Gastroesophageal sphincter (tissue), 3 donors: ENCODE results near the gene CACNA2D3.

ENCODE experiments used
- POLR2A ChIP-seq, 2 donors: fragments of 450-650 bp; IDR thresholded peaks; one replicate each; pipeline ENCODE4 v1.6.1; 2017; ENCODE audit warnings: antibody characterized with exemption in 2 of 2, mild to moderate bottlenecking in 2 of 2, moderate library complexity in 1 of 2
- TF ChIP-seq, protein P1 (sequence below), 4 experiments: fragments of 200-600 bp in 2 of 4; fragments of 450-650 bp in 2 of 4; sonication (generic) in 1 of 4; IDR thresholded peaks; one replicate each; pipeline ENCODE4 v1.5.1; 2017 to 2019; ENCODE audit warnings: antibody characterized with exemption in 4 of 4, mild to moderate bottlenecking in 2 of 4, moderate library complexity in 2 of 4

DNA sequence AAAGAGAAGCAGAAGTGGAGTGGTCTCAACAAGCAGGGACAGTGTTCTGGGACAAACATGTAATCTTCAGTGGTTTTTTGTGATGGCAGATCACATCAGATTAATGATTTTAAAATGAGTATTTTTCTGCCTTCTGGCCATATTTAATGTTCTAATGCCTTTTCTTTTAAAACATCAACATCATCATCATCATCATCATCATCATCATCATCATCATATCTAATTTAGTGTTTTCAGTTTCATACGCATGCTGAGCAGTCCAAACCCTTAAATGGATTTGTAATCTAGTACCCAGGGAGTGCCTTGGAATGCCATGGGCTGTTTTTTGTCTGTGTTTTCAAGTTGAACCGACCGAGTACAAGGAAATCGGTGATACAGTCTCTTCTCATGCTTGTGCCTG is 68.9 kb downstream of the CACNA2D3 start:
- TF ChIP-seq, protein P1, sequence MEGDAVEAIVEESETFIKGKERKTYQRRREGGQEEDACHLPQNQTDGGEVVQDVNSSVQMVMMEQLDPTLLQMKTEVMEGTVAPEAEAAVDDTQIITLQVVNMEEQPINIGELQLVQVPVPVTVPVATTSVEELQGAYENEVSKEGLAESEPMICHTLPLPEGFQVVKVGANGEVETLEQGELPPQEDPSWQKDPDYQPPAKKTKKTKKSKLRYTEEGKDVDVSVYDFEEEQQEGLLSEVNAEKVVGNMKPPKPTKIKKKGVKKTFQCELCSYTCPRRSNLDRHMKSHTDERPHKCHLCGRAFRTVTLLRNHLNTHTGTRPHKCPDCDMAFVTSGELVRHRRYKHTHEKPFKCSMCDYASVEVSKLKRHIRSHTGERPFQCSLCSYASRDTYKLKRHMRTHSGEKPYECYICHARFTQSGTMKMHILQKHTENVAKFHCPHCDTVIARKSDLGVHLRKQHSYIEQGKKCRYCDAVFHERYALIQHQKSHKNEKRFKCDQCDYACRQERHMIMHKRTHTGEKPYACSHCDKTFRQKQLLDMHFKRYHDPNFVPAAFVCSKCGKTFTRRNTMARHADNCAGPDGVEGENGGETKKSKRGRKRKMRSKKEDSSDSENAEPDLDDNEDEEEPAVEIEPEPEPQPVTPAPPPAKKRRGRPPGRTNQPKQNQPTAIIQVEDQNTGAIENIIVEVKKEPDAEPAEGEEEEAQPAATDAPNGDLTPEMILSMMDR (IDR thresholded peaks at IDR 0.05), result no peak
- no peak for TF ChIP-seq POLR2A (IDR thresholded peaks at IDR 0.05)
